GF-D8 (cell line): ENCODE measurements around the gene NDUFB7.
"Not testable (repeated sequence)": the region's sequence is repeated elsewhere in the genome, so short reads cannot be mapped to it uniquely, and the experiment has no call there.

Experiments
- DNase-seq: peaks from one replicate; lab custom pipeline; 2025; lab: John Stamatoyannopoulos, UW

NDUFB7 gene

DNA sequence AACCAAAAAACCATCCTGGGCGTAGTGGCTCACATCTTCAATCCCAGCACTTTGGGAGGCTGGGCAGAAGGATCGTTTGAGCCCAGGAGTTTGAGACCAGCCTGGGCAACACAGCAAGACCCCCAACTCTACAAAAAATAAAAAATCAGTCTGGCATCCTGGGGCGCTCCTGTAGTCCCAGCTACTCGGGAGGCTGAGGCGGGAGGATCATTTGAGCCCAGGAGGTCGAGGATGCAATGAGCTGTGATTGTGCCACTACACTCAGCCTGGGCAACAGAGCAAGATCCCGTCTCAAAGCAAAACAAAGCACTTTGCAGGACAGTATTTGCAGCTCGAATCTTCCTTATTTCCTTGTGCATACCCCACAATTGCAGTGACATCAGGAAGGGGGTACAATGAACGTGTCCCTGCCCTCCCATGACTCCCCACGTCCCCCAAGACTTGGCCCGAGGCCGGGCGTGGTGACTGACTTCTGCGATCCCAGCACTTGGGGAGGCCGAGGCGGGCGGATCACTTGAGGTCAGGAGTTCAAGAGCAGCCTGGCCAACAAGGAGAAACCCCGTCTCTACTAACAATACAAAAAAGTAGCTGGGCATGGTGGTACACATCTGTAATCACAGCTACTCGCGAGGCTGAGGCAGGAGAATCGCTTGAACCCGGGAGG, 870 bp downstream of the NDUFB7 start:
- DNase-seq = no peak

DNA sequence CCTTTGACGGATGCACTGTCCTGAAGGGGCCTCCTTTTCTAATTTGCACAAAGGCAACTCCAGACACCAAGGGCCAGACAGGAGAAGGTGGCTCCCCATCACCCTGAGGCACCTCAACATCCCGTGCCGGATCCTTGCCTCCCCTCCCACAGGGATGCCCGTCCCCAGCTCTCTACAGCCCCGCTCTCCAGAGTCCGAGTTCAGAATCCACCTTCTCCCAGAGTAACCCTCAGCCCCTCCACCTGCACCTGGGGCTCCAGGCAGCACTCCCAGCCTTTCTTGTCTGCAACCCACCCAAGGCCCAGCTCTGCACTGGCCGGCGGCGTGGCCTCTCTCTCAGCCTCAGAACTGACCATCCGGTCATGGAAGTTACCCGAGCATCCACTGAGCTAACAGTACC, 4.8 kb downstream of the NDUFB7 start:
- DNase-seq = no peak

DNA sequence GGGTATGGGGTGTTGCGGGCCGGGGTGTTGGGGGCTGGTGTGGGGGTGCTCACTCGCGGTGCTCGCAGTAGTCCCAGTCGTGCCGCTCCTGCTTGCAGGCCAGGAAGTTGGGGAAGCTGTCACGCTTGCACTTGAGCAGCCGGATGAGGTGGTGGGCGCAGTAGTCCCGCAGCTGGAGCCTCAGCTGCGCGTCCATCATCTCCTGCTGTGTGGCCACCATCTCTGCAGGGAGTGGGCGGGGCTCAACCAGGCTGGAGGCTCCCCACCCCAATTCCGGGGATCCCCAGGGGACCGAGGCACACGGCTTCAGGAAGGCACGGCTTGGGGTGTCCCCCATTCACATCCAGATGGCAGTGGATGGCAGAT, 5.2 kb downstream of the NDUFB7 start:
- no peak for DNase-seq

DNA sequence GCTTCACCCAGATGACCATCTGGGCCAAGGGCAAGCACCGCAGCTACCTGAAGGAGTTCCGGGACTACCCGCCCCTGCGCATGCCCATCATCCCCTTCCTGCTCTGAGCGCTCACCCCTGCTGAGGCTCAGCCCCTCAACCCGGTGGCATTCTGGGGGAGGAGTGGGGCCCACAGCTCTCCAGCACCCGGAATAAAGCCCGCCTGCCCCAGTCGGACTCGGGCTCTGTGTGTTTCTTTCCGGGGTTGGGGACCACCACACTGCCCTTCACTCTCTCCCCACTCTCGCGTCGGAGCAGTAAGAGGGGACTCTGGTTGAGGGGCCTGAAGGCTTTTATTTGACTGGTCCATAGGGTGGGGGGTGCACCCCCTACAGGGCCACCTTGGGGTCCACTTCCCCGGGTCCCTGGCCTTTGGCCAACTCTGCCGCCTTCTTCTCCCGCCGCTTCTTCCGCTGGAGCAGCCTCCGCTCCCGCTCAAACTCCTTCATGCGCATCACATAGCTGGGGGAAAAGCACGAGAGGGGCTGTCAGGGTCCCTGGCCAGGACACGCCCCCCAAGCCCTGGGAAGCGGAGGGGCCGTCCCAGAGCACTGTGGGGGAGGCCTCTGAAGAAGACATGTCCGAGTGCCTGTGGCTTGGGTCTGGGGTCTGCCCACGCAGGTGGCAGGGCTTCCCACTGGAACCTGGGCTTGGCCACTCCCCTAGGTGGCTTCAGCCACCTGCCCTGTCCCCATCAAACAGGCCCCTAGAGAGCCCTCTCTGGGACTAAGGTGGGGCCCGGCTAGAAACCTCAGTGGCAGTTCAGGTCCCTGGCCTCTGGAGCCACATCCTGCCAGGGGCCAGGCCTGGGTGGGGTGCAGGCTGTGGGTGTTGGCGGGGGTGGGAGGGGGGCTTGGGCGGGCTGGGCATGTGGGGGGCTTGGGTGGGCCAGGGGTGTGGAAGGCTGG, 5.8 kb downstream of the NDUFB7 start:
- DNase-seq = no peak

DNA sequence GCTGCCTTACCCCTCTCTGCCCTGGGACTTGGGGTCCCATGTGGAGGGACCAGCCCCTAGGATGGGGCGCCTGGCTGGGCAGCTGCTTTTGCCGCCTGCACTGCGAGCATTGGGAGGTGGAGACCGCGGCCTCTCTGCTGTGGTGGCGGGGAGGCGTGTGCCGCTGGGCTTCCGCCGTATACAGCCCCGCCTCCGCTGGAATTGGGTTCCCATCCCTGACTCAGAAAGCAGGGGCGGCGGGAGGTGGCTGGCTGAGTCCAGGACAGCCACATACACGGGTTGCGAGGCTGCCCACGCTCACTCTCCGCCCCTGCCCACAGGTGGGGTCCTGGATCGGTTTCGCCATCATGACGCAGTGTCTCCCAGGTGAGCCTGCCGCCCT, 6.6 kb downstream of the NDUFB7 start:
- DNase-seq = no peak

DNA sequence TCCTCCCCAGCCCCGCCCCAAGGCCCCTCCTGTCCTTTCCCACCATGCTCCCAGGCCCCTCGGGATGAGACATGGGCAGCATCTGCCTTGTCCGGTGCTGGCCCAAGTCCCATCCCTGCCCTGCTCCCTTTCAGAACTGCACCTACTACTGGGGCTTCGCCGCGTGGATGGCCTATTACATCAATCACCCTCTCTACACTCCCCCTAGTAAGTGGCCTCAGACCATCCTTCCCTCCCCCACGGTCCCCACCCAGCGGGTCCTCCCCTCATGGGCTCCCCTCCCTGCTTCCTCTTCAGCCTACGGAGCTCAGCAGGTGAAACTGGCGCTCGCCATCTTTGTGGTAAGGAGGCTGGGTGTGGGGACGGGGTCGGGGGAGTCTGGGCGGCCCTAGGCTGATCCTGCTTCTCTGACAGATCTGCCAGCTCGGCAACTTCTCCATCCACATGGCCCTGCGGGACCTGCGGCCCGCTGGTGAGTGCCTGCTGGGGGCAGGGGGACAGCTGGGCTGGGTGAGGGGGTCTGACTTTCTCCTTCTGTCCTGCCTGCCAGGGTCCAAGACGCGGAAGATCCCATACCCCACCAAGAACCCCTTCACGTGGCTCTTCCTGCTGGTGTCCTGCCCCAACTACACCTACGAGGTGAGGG, 7.1 kb downstream of the NDUFB7 start:
- DNase-seq = not testable (repeated sequence)

DNA sequence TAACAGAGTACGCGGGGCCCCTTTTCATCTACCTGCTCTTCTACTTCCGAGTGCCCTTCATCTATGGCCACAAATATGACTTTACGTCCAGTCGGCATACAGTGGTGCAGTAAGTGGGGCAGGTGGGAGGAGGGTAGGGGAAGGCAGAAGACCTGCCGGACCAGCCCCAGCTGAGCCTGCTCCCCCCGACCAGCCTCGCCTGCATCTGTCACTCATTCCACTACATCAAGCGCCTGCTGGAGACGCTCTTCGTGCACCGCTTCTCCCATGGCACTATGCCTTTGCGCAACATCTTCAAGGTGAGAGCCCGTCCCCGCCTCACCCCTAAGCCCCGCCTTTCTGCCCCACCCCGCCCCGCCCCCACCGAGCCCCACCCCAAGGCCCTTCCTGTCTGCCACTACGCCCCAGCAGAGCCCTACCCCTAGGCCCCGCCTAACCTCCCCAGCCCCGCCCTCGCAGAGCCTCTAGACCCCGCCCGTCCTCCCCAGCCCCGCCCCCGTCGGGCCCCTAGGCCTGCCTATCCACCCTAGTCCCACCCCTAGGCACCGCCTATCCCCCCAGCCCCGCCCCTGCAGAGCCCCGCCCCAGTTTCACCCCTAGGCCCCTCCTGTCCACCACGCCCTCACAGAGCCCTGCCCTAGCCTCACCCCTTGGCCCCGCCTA, 7.7 kb downstream of the NDUFB7 start:
- no peak for DNase-seq

DNA sequence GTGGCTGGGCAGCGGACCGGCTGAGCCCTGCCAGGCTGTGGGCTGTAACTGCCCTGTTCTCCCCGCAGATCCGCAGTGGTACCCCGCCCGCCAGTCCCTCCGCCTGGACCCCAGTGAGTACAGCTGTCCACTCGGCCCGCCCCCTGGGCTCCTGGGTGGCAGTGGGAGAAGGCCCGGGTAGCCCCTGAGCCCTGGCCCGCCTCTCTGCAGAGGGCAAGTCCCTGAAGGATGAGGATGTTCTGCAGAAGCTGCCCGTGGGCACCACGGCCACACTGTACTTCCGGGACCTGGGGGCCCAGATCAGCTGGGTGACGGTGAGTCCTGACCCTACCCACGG, 8.3 kb downstream of the NDUFB7 start:
- no peak for DNase-seq

DNA sequence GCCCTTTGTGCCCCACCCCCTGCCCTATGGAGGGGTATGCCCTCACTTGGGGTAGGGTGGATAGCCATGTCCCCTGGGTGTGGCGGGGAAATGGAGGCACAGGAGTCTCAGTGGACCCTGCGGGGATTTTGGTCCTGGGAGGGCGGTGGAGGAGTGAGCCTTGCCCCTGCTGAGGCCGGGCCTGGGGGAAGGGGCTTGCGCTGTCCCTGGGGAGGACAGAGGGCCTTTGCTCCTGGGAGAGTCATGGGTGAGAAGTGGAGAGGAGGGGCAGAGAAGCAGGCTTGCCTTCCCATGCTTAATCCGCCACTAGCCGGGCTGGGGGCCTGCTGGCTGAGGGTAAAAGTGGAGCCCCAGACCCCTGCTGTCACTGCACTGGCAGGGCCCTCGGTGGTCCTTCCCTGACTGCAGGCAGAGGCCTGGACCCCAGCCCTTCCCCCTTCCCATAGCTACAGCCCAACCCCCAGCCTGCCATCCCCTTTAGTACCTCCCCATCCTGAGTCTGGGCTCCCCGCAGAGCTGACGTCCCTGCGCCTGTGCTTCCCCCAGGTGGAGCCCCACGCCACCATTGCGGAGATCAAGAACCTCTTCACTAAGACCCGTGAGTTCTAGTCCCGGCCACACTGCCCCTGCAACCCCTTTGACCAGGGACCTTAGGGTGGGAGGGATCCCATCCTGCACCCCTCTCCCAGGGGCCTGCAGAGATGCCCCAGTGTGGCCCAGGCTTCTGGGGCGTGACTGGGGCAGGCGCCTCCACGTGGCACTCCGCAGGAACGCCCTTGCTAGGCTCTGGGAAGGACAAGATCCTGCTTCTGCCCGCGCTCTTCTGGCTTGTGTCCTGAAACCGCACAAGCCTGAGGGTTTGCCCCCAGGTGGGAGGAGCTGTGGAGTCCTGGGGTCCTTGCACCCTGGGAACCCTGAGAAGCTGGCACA, 8.9 kb downstream of the NDUFB7 start:
- no peak for DNase-seq

DNA sequence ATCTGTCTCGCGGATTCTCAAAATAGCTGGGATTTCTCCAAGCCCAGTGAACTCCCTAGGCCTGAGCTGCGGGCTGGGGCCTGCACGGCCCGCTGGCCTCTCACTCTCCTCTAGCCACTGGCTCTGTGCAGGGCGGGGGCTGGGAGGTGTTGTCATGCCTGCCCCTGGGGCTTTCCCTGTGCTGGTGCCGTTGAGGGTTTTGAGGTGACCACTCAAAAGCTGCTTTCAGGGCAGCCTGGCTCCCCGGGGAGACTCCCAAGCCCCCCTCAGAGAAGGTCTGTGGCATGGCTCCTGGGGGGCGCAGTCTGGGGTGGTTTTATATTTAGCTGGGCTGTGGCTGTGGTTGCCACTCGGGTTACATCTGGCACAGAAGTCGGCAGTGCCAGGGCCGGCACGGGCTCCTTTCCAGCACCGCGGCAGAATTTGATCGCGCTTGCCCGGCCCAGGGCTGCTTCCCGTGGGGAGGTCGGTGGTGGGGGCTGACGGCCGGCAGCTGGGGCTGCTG, 10.0 kb downstream of the NDUFB7 start:
- no peak for DNase-seq

DNA sequence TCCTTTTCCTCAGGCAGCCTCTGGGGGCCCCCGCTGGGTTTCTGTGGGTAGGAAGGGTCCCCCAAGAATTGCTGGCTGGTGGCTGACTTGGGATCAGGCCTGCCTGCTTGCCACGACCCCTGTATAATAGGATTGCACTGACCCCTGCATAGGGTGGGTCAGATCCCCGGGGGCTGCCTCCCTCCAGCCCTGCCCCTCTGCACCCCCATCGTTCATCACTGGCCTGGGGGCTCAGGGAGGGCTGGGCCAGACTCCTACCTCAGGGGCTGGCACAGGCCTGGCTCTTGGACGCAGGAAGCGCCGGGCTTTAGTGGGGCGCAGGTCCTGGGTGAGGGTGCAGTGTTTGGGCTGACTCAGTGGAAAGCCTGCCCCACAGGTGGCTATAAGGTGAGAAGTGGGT, 10.6 kb downstream of the NDUFB7 start:
- DNase-seq = no peak

DNA sequence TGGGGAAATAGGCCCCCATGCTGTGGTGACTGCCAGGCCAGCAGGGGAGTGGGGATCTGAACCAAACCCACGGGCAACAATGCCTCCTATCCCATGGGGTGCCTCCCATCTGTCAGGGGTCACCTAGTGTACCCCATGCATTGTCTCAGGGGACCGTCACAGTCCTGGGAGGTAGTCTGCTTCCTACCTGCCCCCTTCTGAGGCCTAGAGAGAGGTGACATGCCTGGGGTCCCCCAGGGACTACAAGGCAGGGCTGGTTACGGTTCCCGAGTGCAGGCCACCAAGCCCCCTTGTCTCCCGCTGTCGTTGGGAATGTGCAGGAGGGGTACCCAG, 11.1 kb downstream of the NDUFB7 start:
- DNase-seq = no peak

DNA sequence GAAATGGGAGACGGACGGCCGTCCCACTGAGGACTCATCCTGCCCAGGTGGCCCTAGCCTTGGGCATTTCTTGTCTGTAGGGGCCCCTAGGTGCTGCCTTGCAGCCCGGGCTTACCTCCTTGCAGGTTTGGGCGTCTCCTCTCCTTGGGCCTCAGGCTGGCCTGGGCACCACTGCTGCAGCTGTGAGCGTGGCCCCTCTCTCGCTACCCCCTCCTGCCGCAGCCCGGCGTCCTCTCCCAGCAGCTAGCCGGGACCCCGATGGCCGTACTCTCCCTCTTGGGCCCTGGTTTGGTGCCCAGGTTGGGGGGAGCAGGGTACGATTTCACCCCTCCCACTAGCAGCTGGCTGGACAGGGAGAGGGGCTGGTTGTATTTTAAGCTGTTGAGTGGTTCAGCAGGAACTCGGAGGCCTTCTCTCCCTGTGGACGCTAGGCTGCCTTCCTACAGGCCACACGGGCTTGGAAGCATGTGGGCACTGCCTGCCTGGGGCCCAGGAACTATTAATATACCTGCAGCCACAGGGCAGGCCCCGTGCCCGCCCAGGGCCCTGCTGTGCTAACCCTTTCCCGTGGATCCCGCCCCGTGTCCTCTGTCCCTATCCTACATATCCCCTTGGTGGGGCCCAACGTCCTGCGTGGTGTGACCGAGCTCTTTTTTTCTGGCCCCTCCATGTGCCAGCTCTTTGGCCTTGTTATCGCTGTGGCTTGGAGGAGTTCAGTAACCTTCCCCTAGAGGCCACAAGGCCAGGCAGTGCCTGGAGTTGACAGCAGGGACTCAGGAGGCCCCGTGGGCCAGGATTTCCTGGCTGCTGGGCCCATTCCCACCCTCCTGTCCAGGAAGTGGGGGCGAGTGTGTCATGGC, 11.7 kb downstream of the NDUFB7 start:
- DNase-seq = no peak

DNA sequence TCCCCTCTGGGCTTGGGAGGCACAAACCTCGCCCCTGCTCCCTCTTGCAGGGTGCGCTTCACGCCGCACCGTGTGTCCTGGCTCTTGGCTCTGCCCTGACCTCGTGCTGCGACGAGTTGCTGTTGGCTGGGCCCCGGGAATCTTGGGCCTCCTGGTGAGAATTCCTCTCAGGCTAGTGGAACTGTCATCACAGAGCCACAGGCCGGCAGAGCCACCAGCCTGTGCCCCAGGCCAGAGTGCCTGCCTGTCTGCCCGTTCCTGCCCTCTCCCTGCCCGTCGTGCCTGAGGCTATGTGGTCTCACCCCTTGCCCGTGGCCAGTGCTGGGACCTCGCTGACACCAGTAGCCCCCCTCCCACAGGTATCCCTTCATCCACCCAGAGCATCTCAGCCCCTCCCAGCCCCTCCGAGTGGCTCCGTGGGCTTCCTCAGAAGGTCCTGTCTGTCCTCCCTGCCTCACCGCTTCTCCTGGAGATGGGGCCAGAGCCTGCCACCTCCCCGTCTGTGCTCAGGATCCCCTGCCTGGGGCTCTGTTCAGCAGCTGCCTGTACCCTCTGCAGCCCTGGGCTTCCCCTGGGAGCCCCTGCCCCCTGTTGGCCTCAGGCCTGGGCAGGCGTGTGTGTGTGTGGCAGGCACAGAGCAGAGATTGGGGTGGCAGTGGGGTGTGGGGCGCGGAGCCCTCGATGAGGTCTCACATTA, 13.3 kb downstream of the NDUFB7 start:
- DNase-seq = no peak

DNA sequence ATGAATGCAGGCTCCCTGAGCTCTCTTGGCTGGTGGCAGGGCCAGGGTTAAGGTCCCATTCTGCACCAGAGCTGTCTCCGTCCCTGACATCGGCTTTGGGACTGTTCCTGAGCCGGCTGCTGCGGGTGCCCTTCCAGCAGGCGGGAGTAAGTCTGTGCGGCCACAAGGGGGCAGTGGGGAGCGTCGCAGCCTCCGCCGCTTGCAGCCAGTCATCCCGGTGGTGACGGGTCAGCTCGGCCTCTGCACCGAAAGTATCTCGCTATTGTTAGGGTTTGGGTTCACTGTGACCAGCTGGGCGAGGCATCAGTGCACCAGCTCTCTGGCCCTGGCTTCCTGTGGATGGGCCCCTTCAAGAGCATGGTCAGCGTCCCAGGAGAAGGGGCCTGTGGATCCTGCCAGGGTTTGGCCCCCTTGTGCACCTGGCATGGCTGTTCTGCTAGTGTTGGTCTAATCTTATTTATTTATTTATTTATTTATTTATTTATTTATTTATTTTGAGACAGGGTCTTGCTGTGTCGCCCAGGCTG, 15.1 kb downstream of the NDUFB7 start:
- DNase-seq = peak; percentile 15

DNA sequence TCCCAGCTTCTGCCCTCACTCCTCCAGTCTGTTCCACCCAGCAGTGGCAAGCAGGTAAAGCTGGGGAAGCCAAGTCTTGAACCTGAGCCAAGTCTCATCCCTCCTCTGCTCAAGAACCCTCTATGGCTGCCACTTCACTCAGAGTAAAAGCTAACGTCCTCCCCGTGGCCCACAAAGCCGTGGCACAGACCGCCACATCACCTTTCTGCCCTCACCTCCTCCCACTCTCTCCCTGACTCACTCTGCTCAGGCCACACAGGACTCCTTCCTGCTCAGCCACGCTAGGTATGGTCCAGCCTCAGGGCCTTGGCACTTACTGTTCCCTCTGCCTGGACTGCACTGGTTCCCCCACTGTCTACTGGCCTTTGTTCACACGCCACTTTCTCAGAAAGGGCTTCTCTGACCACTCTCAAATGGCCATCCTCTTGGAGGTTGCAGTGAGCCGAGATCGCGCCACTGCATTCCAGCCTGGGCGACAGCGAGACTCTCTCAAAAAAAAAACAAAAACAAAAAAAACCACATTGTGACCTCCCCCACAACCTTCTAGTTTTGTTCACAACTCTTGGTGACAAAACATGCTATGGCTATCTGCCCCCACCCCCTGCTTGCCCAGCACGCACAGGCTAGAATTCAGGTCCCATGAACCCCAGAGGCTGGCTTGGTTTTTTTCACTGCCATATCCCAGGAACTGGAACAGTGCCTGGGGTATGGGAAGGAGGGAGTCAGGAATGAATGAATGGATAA, 15.8 kb downstream of the NDUFB7 start:
- no peak for DNase-seq

DNA sequence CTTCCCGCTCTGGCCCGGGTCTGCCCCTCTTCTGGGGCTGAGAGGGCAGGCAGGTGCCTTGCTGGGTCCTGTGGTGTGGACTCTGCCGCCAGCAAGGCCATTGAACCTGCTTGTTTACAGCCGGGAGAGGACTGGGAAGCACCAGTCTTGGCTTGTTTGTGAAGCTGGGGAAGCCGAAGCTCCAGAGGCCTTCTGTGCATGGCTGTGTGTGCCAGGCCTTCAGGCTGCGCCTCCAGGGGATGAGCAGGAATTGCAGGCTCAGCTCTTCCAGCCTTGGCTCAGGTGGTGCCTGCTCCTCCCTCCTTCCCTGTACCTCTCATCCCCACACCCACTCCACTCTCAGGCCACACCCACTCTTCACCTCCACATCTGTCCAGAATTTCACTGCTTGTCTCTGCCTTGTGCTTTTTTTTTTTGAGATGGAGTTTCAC, 17.5 kb downstream of the NDUFB7 start:
- DNase-seq = no peak

DNA sequence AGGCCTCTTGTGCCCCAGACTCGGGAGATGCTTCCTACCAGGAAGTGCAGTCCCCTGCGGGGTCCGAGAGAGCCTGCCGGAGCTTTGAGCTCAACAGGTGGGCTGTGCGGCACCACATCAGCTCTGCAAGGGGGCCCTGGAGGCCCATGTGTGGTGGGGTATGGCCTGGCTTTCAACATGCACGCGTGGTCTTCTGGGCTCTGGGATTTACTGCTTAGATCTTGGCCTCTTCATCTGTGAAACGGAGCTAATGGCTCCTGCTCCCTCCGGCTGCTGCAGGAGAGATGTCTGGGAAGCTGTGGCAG, 18.0 kb downstream of the NDUFB7 start:
- DNase-seq = no peak
